HL-60 (cell line): ENCODE results near the gene KLC1.
"Not testable (repeated sequence)": the region's sequence is repeated elsewhere in the genome, so short reads cannot be mapped to it uniquely, and the experiment has no call there.

Source experiments
- DNase-seq, 2 experiments: peaks; one replicate each; pipeline ENCODE4 v3.0.0-alpha.2; 2010 to 2020; ENCODE audit warnings: low read depth in 1 of 2, low spot score in 1 of 2
- H3K27ac ChIP-seq: fragments of 250-450 bp; sonication (Bioruptor Pico); replicated peaks from 2 replicates; pipeline ENCODE4 v1.5.1; 2020; ENCODE audit warnings: mild to moderate bottlenecking, moderate library complexity
- H3K27me3 ChIP-seq: fragments of 250-450 bp; sonication (Bioruptor Pico); 2 replicates; pipeline ENCODE4 v1.5.1; 2021; ENCODE audit warnings: mild to moderate bottlenecking, moderate library complexity; ENCODE audit not compliant: insufficient read depth, poor library complexity, severe bottlenecking
- H3K4me3 ChIP-seq: replicated peaks from 2 replicates; pipeline ENCODE4 v1.5.1; 2011; ENCODE audit warnings: mild to moderate bottlenecking, control low read depth, low read length; ENCODE audit not compliant: insufficient read depth
- CTCF ChIP-seq: IDR thresholded peaks from one replicate; pipeline ENCODE4 v1.5.1; 2011; ENCODE audit warnings: low read length, control low read depth, inconsistent platforms; ENCODE audit not compliant: insufficient read depth
- GABPA ChIP-seq: IDR thresholded peaks from 2 replicates; pipeline ENCODE4 v1.6.1; 2012; ENCODE audit warnings: low read depth
- POLR2AphosphoS5 ChIP-seq: IDR thresholded peaks from 2 replicates; pipeline ENCODE4 v1.6.1; 2012; ENCODE audit warnings: low read depth
- REST ChIP-seq: IDR thresholded peaks from 2 replicates; pipeline ENCODE4 v1.6.1; 2012; ENCODE audit warnings: low read depth; ENCODE audit not compliant: insufficient replicate concordance
- SPI1 ChIP-seq: IDR thresholded peaks from 2 replicates; pipeline ENCODE4 v1.6.1; 2012; ENCODE audit warnings: low read depth, mild to moderate bottlenecking, borderline replicate concordance

The KLC1 gene

GRCh38 chr14:103600503-103600902, 28.5 kb upstream of the KLC1 start:
- no peak overlapping the region for H3K4me3 ChIP-seq

GRCh38 chr14:103604620-103605019, 24.4 kb upstream of the KLC1 start:
- TF ChIP-seq SPI1 (no peak), GABPA (no peak), CTCF (no peak), REST (no peak), POLR2AphosphoS5 (no peak)
- Histone ChIP-seq H3K4me3 (no peak overlapping the region), H3K27ac (no peak overlapping the region), H3K27me3 (no peaks in the 10 kb centered on the region)
- no peak for DNase-seq

More at GRCh38 chr14:103600503-103600902, 28.5 kb upstream of the KLC1 start:
- Histone ChIP-seq H3K27ac (no peak overlapping the region), H3K27me3 (no peaks in the 10 kb centered on the region)
- DNase-seq: no peak
- no peak for TF ChIP-seq SPI1
- no peak for TF ChIP-seq CTCF
- TF ChIP-seq REST: no peak

- Histone ChIP-seq H3K27me3 (no peaks in the 10 kb centered on the region), H3K27ac (no peak overlapping the region), H3K4me3 (peak overlapping the region; percentile 12; the same call in 1 of the 2 replicates)
- TF ChIP-seq GABPA (peak; percentile 33; the same call in 1 of the 2 replicates), POLR2AphosphoS5 (peak; percentile 98), SPI1 (no peak)
- peak; percentile 93 to 96 for DNase-seq
Observed at GRCh38 chr14:103606963-103607668, 21.9 kb upstream of the KLC1 start.

GRCh38 chr14:103607822-103608221, 21.2 kb upstream of the KLC1 start:
- Histone ChIP-seq H3K4me3 (no peak overlapping the region), H3K27me3 (no peaks in the 10 kb centered on the region), H3K27ac (no peak overlapping the region)
- TF ChIP-seq SPI1: no peak
- no peak for DNase-seq

- H3K27ac ChIP-seq, H3K4me3 ChIP-seq, DNase-seq, H3K27me3 ChIP-seq: not testable (repeated sequence)
Observed at GRCh38 chr14:103609081-103609480, 19.9 kb upstream of the KLC1 start.
